Mucosa of gallbladder (tissue), 1 donor: ENCODE data around the gene SLC25A42. TPM values are rescaled to one million over a fixed set of nuclear protein-coding genes. Genes with fewer than 3 reads are reported as not detected.
A peak's percentile ranks its signal among the peaks of the same experiment; 100 is the strongest.
"Not testable (repeated sequence)": the region's sequence is repeated elsewhere in the genome, so short reads cannot be mapped to it uniquely, and the experiment has no call there.

Experiments used
- DNase-seq: peaks from one replicate; pipeline ENCODE4 v3.0.0-alpha.2; 2020; ENCODE audit warnings: low spot score
- total RNA-seq: library from RNA; stranded (reverse); gene quantifications from one replicate; pipeline ENCODE4 v1.2.1, GENCODE V29; 2021
- donor health status: DM: no; HTN: no; CAD: no.

The SLC25A42 gene
- total RNA-seq: 10.5 TPM

- peak; percentile 100 for DNase-seq
Observed at GRCh38 chr19:19063183-19064097, at the start of gene SLC25A42. SLC25A42 (plus strand) TSS chr19:19063994; CDS start chr19:19096125, 32,131 bp downstream.

- no peak for DNase-seq
Observed at GRCh38 chr19:19021115-19021514, 42.7 kb upstream of the SLC25A42 start.

GRCh38 chr19:19022380-19022961, 41.3 kb upstream of the SLC25A42 start:
- no peak for DNase-seq

- DNase-seq: not testable (repeated sequence)
Observed at GRCh38 chr19:19023376-19023775, 40.4 kb upstream of the SLC25A42 start.

GRCh38 chr19:19025861-19026260, 37.9 kb upstream of the SLC25A42 start:
- no peak for DNase-seq

- DNase-seq: no peak
Observed at GRCh38 chr19:19026299-19026971, 37.4 kb upstream of the SLC25A42 start.

- DNase-seq: no peak
Observed at GRCh38 chr19:19027228-19027627, 36.6 kb upstream of the SLC25A42 start.

GRCh38 chr19:19028526-19028925, 35.3 kb upstream of the SLC25A42 start:
- DNase-seq: no peak

GRCh38 chr19:19031891-19032290, 31.9 kb upstream of the SLC25A42 start:
- no peak for DNase-seq

GRCh38 chr19:19032420-19033175, 31.2 kb upstream of the SLC25A42 start:
- peak; percentile 86 for DNase-seq

- no peak for DNase-seq
Observed at GRCh38 chr19:19033176-19033425, 30.7 kb upstream of the SLC25A42 start.

- DNase-seq: peak; percentile 88
Observed at GRCh38 chr19:19033426-19034203, 30.2 kb upstream of the SLC25A42 start, which contains the start of the genes ARMC6 and SUGP2. ARMC6 (plus strand) TSS chr19:19033603; CDS start chr19:19034210, 607 bp downstream. SUGP2 (minus strand) TSS chr19:19033517; CDS start chr19:19031071, 2,446 bp downstream.

GRCh38 chr19:19034204-19034624, 29.6 kb upstream of the SLC25A42 start:
- no peak for DNase-seq

- DNase-seq: no peak
Observed at GRCh38 chr19:19039901-19040300, 23.9 kb upstream of the SLC25A42 start.

GRCh38 chr19:19040417-19040816, 23.4 kb upstream of the SLC25A42 start:
- DNase-seq: peak; percentile 63

GRCh38 chr19:19042732-19043280, 21.0 kb upstream of the SLC25A42 start:
- DNase-seq: no peak

GRCh38 chr19:19043481-19043880, 20.3 kb upstream of the SLC25A42 start:
- no peak for DNase-seq

- DNase-seq: no peak
Observed at GRCh38 chr19:19043881-19044280, 19.9 kb upstream of the SLC25A42 start.

GRCh38 chr19:19049406-19049805, 14.4 kb upstream of the SLC25A42 start:
- DNase-seq: no peak

GRCh38 chr19:19050104-19050503, 13.7 kb upstream of the SLC25A42 start:
- no peak for DNase-seq

- no peak for DNase-seq
Observed at GRCh38 chr19:19050731-19051130, 13.1 kb upstream of the SLC25A42 start.
